D721Med (cell line): Measurements from ENCODE around the gene INCA1.
A peak's percentile ranks its signal among the peaks of the same experiment; 100 is the strongest.

ENCODE experiments used
- DNase-seq: peaks from one replicate; pipeline ENCODE4 v3.0.0; 2011; ENCODE audit warnings: low spot score; ENCODE audit not compliant: insufficient read length
- FAIRE-seq: peaks from 2 replicates; lab custom pipeline; 2011; peaks lifted over from hg19 to GRCh38; lab: Jason Lieb, UNC
- TF ChIP-seq, protein P1 (sequence below): IDR thresholded peaks from 2 replicates; pipeline ENCODE4 v1.5.1; 2012; ENCODE audit warnings: mild to moderate bottlenecking, control low read depth; ENCODE audit not compliant: insufficient read depth; ENCODE audit errors: missing control alignments

INCA1 gene

DNA sequence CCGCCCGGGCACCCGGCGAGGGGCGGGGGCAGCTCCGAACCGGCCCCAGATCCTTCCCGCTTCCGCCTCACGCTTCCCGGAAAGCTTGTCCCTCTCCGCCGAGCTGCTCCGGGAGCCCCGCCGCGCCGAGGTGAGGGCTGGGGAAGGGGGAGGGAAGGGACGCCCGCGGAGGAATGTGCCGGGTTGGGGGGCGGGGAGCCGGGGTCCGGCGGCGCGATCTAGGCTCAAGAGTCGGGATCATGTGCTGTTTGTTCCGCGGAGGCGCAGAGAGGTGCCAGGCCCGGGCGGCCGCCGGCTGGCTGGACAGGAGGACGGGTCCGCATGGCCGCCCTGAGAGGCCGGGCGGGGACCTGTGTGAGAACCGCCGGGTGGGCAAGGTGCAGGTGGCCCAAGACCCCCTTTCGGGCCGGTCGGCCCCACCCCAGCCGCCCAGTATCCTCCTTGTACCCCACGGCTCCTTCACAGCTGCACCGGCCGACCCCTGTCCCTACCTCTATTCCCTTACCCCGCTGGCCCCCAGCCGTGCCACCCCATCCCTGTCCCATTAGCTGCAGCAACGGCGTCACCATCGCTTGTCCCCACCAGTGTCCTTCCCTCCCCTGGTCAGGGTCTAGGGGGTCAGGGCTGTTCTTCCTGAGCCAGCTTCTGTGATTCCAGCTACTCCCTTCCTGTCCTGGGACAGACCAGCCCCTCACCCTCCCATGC lies 857 bp upstream of the INCA1 start:
- FAIRE-seq (no peak), DNase-seq (peak; percentile 52)

DNA sequence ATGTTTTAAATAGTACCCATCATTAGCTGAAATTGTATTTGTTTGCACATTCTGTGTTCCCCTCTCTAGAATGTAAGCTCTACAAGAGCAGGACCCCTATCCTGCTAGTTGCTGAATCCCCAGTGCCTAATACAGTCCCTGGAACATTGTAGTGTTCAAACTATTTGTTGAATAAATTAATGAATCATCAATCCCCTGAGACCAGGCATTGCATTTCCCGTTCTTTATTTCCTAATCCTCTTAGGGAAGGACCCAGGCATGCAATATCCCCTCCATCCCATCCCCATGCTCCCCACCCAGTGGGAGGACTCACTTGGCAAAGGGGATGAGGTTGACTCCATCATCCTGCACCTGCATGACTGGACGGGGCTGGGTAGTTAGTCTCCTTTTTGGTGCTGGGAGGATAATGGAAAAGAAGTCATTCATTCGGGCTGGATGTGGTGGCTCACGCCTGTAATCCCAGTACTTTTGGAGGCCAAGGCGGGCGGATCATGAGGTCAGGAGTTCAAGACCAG lies 3.2 kb downstream of the INCA1 start:
- TF ChIP-seq, protein P1, sequence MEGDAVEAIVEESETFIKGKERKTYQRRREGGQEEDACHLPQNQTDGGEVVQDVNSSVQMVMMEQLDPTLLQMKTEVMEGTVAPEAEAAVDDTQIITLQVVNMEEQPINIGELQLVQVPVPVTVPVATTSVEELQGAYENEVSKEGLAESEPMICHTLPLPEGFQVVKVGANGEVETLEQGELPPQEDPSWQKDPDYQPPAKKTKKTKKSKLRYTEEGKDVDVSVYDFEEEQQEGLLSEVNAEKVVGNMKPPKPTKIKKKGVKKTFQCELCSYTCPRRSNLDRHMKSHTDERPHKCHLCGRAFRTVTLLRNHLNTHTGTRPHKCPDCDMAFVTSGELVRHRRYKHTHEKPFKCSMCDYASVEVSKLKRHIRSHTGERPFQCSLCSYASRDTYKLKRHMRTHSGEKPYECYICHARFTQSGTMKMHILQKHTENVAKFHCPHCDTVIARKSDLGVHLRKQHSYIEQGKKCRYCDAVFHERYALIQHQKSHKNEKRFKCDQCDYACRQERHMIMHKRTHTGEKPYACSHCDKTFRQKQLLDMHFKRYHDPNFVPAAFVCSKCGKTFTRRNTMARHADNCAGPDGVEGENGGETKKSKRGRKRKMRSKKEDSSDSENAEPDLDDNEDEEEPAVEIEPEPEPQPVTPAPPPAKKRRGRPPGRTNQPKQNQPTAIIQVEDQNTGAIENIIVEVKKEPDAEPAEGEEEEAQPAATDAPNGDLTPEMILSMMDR: no peak
- DNase-seq (peak; percentile 48), FAIRE-seq (no peak)

More for the DNA sequence above, 857 bp upstream of the INCA1 start:
- TF ChIP-seq, protein P1: no peak

DNA sequence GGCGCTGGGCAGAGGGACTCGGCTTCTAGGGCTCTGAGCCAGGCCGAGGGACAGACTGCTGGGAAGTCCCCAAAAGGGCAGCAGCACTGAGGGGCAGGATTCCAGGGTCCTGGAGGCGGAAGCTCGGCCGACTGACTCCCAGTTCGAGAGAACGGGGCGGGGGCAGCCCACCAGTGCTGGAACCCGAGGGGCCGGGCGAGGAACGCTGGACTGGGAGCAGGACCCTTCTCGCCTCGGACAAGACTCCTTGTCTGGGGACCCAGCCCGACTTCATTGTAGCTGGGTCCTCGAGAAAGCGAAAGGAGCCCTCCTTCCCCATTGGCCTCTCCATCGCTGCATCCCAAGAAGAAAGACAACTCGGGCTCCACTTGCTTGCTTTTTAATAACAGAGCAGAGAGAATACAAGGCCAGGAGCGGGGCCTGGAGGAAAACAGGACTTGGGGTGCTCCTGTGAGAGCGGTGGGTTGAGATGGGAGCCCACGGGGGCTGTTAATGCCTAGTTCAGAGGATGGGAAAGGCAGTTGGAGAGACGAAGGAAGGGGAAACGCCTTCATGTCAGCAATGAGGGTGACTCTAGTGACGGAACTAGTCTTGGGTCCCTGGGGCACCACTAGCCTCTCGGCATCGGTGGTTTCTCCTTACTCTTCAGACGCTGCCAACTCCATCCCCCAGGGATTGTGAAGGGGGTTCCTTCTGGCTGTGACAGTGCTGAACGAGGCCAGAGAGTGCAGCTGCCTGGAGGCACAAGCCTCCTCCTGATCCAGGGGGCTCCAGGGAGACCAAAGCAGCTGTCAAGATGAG lies 9.4 kb downstream of the INCA1 start:
- TF ChIP-seq, protein P1: no peak
- DNase-seq (no peak), FAIRE-seq (no peak)

DNA sequence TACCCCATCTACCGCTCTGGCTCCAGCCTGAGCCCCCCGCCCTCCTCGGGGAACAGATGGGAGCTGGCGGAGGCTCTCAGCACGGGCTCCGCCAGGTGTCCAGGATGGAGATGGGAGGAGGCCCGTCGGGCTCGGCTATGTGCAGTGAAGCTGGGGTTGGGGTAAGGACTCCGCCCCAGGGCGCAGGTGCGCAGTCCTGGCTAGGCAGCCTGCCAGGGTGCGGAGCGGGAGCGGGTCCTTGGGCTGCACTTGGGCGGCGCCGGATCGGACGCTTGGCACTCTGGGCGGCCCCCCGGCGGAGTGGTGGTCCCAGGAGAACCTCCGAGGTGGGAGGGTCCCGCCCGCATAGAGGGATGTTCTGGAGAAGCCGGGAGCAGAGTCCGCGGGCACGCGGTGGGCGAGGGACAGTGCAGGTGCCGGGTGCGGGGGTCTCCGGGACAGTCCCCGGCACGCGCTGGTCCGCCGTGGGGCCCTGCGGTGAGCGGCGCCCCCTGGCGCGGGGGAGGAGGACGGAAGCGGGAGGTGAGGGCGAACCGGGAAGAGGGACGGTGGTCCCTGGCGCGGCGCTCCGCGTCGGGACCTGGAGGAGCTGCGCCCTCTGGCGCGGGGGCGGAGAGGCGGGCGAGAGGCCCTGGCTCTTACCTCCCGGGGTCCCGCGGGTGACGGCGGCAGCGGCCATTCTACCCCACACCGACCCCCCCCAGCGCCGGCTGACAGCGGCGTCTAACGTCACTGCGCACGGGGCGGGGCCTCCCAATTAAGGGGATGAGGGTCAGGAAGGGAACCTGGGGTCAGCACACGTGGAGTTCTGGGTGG lies 10.2 kb downstream of the INCA1 start, which contains the start of gene CAMTA2:
Gene CAMTA2 (minus strand): TSS at position 725 of the 816 bp plus-strand sequence. CDS start 1,453 bp downstream, outside the sequence.
- TF ChIP-seq, protein P1: peak; percentile 38
- FAIRE-seq: no peak
- DNase-seq: peak; percentile 93

DNA sequence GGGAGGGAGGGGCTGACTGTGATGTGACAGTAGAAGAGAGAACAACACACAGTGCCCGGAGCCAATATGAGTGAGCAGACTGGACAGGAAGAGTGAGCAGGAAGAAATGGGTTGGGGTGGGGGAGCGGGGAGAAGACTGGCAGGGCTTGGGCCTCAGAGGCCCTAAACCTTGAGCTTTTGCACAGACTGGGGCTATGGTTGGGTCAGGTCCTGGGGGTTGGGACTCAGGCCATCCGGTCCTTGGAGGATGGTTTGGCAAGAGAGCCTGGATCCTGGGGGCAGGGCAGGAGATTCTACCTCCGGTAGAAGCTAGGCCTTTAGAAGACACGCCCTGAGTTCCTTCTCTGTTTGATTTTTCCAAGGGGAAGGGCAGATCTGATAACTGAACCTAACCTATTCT lies 10.9 kb downstream of the INCA1 start:
- no peak for FAIRE-seq
- TF ChIP-seq, protein P1: no peak
- no peak for DNase-seq

DNA sequence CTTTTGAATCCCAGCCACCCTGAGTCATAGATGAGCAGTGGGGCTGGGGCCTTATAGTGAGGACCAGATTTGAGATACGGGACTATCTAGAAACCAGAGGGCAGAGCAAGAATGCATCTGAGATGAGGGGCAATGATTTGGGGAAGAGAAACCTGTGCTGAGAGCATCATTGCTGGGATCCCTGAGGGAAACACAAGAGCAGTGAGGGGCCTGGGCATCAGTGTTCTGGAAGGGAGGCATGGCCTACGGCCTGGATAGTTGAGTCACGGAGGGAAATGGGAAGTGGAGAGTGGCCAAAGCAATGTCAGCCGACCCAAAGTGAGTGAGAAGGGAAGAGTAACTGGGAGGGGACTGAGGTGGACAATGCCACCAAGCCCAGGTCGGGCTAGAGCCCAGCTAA lies 15.0 kb downstream of the INCA1 start:
- FAIRE-seq: no peak
- DNase-seq: no peak
- TF ChIP-seq, protein P1: no peak
